ENCODE data around the gene ARHGAP24. TPM values are rescaled to one million over a fixed set of nuclear protein-coding genes. Genes with fewer than 3 reads are reported as not detected.
A peak's percentile ranks its signal among the peaks of the same experiment; 100 is the strongest.

The ARHGAP24 gene
- polyA plus RNA-seq, 2 of the 4 experiments (the other 2 are of a cell fraction) = 1.7 to 12.1 TPM

- Histone ChIP-seq H3K9me3 (no peaks in the 10 kb centered on the region), H3K4me1 (peaks cover 30% of the 10 kb centered on the region), H3K27ac (peak overlapping the region; percentile 64 to 78; a peak in 5 of 6 replicates), H3K4me2 (peak overlapping the region; percentile 63), H3K4me3 (no peak overlapping the region)
- ATAC-seq = peak in 1 of 2 experiments; percentile 37; a peak in 1 of 6 replicates
- ChIA-PET CTCF (no interaction called here), POLR2A (no interaction called here)
- FAIRE-seq = no peak
- DNase-seq (ENCODE audit: low read depth in 1 of 2, low spot score in 1 of 2) = peak in 1 of 2 experiments; percentile 38
- WGBS (ENCODE audit: missing lambda C conversion rate) = 34% methylated on average over 3 of the region's 3 CpGs
- TF ChIP-seq FOSL2 (IDR thresholded peaks at IDR 0.05) (no peak), FOSL2 (CRISPR knock-in tag; IDR thresholded peaks at IDR 0.05) (peak; percentile 80), ZSCAN20 (CRISPR knock-in tag; IDR thresholded peaks at IDR 0.05) (no peak)
These were observed 477.6 kb downstream of the ARHGAP24 start for GRCh38 chr4:85952528-85952927.

GRCh38 chr4:85952972-85953650, 478.2 kb downstream of the ARHGAP24 start:
- 45% methylated on average over 3 of the region's 3 CpGs for WGBS (ENCODE audit: missing lambda C conversion rate)
- ATAC-seq (peak in 1 of 2 experiments; percentile 56; a peak in 3 of 6 replicates), DNase-seq (ENCODE audit: low read depth in 1 of 2, low spot score in 1 of 2) (no peak), FAIRE-seq (no peak)
- Histone ChIP-seq H3K27ac (peak overlapping the region; percentile 64 to 78), H3K4me1 (peaks cover 30% of the 10 kb centered on the region), H3K4me3 (no peak overlapping the region), H3K4me2 (peak overlapping the region; percentile 63), H3K9me3 (no peaks in the 10 kb centered on the region)
- ChIA-PET POLR2A (interaction anchor here (0.8 kb wide), 1 partner anchor 126 kb away, joined by 4 read pairs; no protein-coding TSS in a partner anchor), CTCF (interaction anchor here (1.0 to 4.6 kb wide), 3 partner anchors 12 to 156 kb away, joined by 3 to 22 read pairs (median 4); no protein-coding TSS in a partner anchor)
- no peak for TF ChIP-seq JUN (IDR thresholded peaks at IDR 0.05)
- TF ChIP-seq MAX (IDR thresholded peaks at IDR 0.05) = no peak
- no peak for TF ChIP-seq CBX8 (IDR thresholded peaks at IDR 0.05)
- no peak for TF ChIP-seq ZNF302 (CRISPR knock-in tag; IDR thresholded peaks at IDR 0.05)
- no peak for TF ChIP-seq HEYL (CRISPR knock-in tag; IDR thresholded peaks at IDR 0.05)
- no peak for TF ChIP-seq EP300 (IDR thresholded peaks at IDR 0.05)
- no peak; a peak in 1 of 5 replicates for TF ChIP-seq RAD21 (conservative IDR thresholded peaks at IDR 0.05 in 1 of 2, IDR thresholded peaks at IDR 0.05 in 1 of 2)
- TF ChIP-seq TP53 (CRISPR knock-in tag; IDR thresholded peaks at IDR 0.05) = no peak

GRCh38 chr4:85953651-85954018, 478.7 kb downstream of the ARHGAP24 start:
- FAIRE-seq = no peak

GRCh38 chr4:85955620-85956292, 480.8 kb downstream of the ARHGAP24 start:
- no peak overlapping the region for H3K4me3 ChIP-seq
- H3K27ac ChIP-seq = peak overlapping the region in 1 of 2 experiments; percentile 32; a peak in 1 of 6 replicates
- CTCF ChIA-PET = interaction anchor here (0.9 to 4.6 kb wide), 3 partner anchors 9 to 159 kb away, joined by 3 to 22 read pairs (median 9); no protein-coding TSS in a partner anchor
- H3K9me3 ChIP-seq = no peaks in the 10 kb centered on the region
- peaks cover 30% of the 10 kb centered on the region for H3K4me1 ChIP-seq
- FAIRE-seq = no peak
- DNase-seq (ENCODE audit: low read depth in 1 of 2, low spot score in 1 of 2) = no peak
- POLR2A ChIA-PET = no interaction called here
- no peak for ATAC-seq
- H3K4me2 ChIP-seq = 0 out of 3 replicates have a peak overlapping the region, but pooled peaks have one; percentile 21
- no peak for TF ChIP-seq NR3C1 (IDR thresholded peaks at IDR 0.05)
- TF ChIP-seq PBX3 (IDR thresholded peaks at IDR 0.05) = no peak
- no peak for TF ChIP-seq TFCP2L1 (CRISPR knock-in tag; IDR thresholded peaks at IDR 0.05)
- no peak for TF ChIP-seq ZNF302 (CRISPR knock-in tag; IDR thresholded peaks at IDR 0.05)
- no peak for TF ChIP-seq NPAS2 (CRISPR knock-in tag; IDR thresholded peaks at IDR 0.05; ENCODE audit: borderline replicate concordance)
- TF ChIP-seq ESRRA (IDR thresholded peaks at IDR 0.05; ENCODE audit: borderline replicate concordance, low read length) = no peak
- no peak for TF ChIP-seq FOSB (CRISPR knock-in tag; IDR thresholded peaks at IDR 0.05)
- TF ChIP-seq HDAC2 (IDR thresholded peaks at IDR 0.05) = no peak
- TF ChIP-seq NFE2L2 (conservative IDR thresholded peaks at IDR 0.05; ENCODE audit: low read length) = no peak
- no peak for TF ChIP-seq JUN (IDR thresholded peaks at IDR 0.05)
- no peak for TF ChIP-seq SREBF2 (IDR thresholded peaks at IDR 0.05)
- no peak for TF ChIP-seq EHF (CRISPR knock-in tag; IDR thresholded peaks at IDR 0.05)
- TF ChIP-seq SMC3 (IDR thresholded peaks at IDR 0.05) = no peak
- TF ChIP-seq HEYL (CRISPR knock-in tag; IDR thresholded peaks at IDR 0.05) = no peak
- TF ChIP-seq EHMT2 (IDR thresholded peaks at IDR 0.05; ENCODE audit: low read depth) = no peak
- TF ChIP-seq E2F6 (IDR thresholded peaks at IDR 0.05; ENCODE audit: borderline replicate concordance, low read depth) = no peak
- no peak for TF ChIP-seq POLR2A (IDR thresholded peaks at IDR 0.05; ENCODE audit: low read length)

More at GRCh38 chr4:85953651-85954018, 478.7 kb downstream of the ARHGAP24 start:
- TF ChIP-seq GATA3 (IDR thresholded peaks at IDR 0.05; ENCODE audit: borderline replicate concordance) = 0 out of 2 replicates have a peak, but pooled peaks have one; percentile 26
- peak; percentile 71 for TF ChIP-seq MAX (IDR thresholded peaks at IDR 0.05)
- no peak for TF ChIP-seq FOSL2 (IDR thresholded peaks at IDR 0.05)
- peak; percentile 50 for TF ChIP-seq FOSL2 (CRISPR knock-in tag; IDR thresholded peaks at IDR 0.05)
- TF ChIP-seq JUNB (IDR thresholded peaks at IDR 0.05) = peak; percentile 44; the same call in 1 of the 2 replicates
- no peak for TF ChIP-seq KDM5A (IDR thresholded peaks at IDR 0.05)
- peak in 1 of 2 experiments; percentile 48; a peak in 1 of 4 replicates for TF ChIP-seq CEBPB (IDR thresholded peaks at IDR 0.05)
- no peak for TF ChIP-seq RARB (CRISPR knock-in tag; IDR thresholded peaks at IDR 0.05)
- TF ChIP-seq NR3C1 (IDR thresholded peaks at IDR 0.05) = no peak
- no peak for TF ChIP-seq HEYL (CRISPR knock-in tag; IDR thresholded peaks at IDR 0.05)
- 0 out of 5 replicates have a peak, but pooled peaks of 1 of the 2 experiments have one; percentile 28 for TF ChIP-seq JUN (IDR thresholded peaks at IDR 0.05)
- TF ChIP-seq HOXB13 (CRISPR knock-in tag; IDR thresholded peaks at IDR 0.05; ENCODE audit: low read depth) = no peak
- no peak for TF ChIP-seq EP300 (IDR thresholded peaks at IDR 0.05)
- ATAC-seq = peak; percentile 98 to 99
- 9% methylated on average over 3 of the region's 3 CpGs for WGBS (ENCODE audit: missing lambda C conversion rate)
- ChIA-PET POLR2A (interaction anchor here (0.8 kb wide), 1 partner anchor 126 kb away, joined by 4 read pairs; no protein-coding TSS in a partner anchor), CTCF (interaction anchor here (1.0 to 4.6 kb wide), 3 partner anchors 12 to 157 kb away, joined by 3 to 22 read pairs (median 4); no protein-coding TSS in a partner anchor)
- Histone ChIP-seq H3K9me3 (no peaks in the 10 kb centered on the region), H3K4me1 (peaks cover 30% of the 10 kb centered on the region), H3K4me3 (no peak overlapping the region), H3K27ac (peak overlapping the region; percentile 64 to 78), H3K4me2 (peak overlapping the region; percentile 63)
- DNase-seq (ENCODE audit: low read depth in 1 of 2, low spot score in 1 of 2) = peak; percentile 28 to 74

Data from A549 (cell line).